Measurements from ENCODE around the gene DCTN2.
"Not testable (repeated sequence)": the region's sequence is repeated elsewhere in the genome, so short reads cannot be mapped to it uniquely, and the experiment has no call there.

The DCTN2 gene

GRCh38 chr12:57546438-57547287, at the start of gene DCTN2:
Gene DCTN2, minus strand, starts transcription at chr12:57547192. Its CDS starts 129 bp downstream, at chr12:57547063.
- FAIRE-seq: no peak

GRCh38 chr12:57593187-57593586, 46.2 kb upstream of the DCTN2 start:
- FAIRE-seq: no peak

GRCh38 chr12:57592551-57593165, 45.7 kb upstream of the DCTN2 start:
- no peak for FAIRE-seq

DNA sequence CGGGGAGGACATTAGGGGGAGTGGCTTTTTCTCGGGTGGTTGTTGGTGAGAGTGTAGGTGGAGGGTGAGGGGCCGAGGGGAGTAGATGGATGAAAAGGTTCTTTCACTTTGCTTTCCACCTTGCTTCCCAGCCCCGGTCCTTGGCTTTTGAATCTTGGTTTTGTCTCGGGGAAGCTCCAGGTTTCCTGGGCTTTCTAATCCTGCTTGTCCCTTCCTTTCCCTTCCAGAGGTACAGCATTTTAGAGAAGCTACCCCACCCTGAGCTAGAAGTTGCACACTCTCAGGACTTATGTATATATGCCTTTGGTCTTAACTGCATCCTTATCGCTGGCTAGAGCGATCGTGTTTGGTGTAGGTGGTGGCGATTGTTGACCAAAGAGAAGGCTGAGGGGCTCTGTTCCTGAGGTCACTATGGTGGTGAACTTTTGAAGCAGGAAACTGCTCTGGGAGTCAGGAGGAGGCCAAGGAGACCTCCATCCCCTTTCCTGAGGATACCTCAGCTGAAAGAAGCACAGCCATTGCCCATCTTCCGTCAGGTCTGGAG, 44.9 kb upstream of the DCTN2 start:
- no peak for FAIRE-seq

DNA sequence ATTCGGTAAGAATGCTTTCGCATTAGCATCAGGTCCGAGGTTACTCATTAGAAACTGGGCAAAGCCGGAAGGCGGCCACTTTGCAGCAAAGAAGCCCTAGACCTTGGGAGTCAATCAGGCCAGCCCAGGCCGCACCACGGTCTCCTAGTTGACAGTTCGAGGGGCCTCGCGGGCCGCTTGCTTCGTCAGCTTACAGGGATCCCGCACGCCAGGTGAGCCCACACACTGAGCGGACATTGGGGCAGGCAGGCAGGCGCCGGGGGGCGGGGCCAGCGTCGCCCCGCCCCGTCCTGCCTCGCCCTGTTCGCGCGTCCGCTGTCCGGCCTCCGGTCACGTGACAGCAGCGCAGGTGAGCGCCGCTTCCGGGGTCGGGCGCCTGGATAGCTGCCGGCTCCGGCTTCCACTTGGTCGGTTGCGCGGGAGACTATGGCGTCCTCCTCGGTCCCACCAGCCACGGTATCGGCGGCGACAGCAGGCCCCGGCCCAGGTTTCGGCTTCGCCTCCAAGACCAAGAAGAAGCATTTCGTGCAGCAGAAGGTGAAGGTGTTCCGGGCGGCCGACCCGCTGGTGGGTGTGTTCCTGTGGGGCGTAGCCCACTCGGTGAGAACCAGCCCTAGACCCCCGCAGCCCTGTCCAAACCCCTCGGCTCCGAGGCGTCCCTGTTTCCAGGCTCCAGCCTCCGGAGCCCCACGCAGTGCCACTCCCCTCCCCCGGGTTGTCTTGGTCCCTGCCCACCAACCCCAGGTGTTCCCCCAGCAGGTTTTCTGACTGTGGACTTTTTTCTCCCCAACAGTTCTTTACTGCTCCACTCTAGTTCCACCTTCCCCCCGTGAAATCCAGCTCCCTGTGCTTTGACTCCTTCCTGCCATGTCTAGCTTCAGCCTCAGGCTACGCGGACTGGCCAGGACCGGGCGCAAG, 44.1 kb upstream of the DCTN2 start, which contains the start of gene PIP4K2C:
PIP4K2C (plus strand) TSS at position 329 of the 918 bp plus-strand sequence; CDS start at position 427, 98 bp downstream.
- no peak for FAIRE-seq

- FAIRE-seq: no peak
Measured at GRCh38 chr12:57590479-57590863, 43.5 kb upstream of the DCTN2 start.

- FAIRE-seq: not testable (repeated sequence)
Measured at GRCh38 chr12:57588951-57589610, 42.1 kb upstream of the DCTN2 start.

- FAIRE-seq: no peak
Measured at GRCh38 chr12:57586832-57587429, 39.9 kb upstream of the DCTN2 start.

DNA sequence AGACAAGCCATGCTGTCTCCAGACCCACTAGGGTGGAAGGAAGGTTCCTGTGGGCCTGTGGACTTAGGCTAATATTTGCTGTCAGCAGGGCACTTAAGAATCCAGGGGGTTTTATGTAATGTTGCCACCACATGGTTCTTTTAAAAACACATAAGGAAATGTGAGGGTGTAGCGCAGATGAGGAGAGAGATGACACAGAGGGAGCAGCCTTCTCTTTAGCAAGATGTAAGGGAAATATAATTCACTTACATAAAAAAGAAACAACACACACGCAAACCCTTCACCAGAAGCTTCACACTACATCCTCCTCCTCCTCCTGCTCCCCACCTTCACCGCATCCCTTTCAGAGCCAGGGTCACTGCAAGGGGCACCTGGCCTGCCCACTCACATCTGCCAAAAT, 39.1 kb upstream of the DCTN2 start:
- no peak for FAIRE-seq

- FAIRE-seq: no peak
Measured at GRCh38 chr12:57585156-57585555, 38.2 kb upstream of the DCTN2 start.

DNA sequence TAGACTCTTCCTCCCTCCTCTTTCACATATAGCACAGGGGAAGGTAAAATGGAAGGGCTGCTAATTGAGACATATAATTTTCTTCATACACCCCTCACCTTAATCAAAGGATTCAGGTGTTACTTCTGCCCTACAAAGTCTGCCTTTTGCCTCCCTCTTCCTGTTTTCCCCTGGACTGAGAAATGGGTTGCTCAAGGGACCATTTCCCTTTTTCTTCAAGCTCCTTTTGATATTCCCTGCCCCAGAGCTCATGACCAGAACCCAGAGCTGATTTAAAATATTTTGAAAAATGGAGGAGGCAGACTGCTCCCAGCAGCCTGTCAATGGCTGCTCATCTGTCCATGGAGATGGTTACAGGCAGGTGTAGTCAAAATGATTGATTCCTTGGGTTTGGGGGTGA, 37.7 kb upstream of the DCTN2 start:
- no peak for FAIRE-seq

DNA sequence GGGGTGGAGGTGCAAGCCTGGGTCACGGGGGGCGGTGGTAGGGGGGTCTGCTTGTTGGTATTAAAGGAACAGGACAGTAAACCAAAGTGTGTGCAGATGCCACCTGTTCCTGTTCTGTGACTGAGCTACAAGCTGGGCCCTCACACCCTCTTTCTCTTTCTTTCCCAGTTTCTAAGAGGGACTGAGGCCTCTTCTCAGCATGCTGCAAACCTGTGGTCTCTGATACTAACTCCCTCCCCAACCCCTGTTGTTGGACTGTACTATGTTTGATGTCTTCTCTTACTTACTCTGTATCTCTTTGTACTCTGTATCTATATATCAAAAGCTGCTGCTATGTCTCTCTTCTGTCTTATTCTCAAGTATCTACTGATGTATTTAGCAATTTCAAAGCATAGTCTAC, 37.1 kb upstream of the DCTN2 start:
- no peak for FAIRE-seq

DNA sequence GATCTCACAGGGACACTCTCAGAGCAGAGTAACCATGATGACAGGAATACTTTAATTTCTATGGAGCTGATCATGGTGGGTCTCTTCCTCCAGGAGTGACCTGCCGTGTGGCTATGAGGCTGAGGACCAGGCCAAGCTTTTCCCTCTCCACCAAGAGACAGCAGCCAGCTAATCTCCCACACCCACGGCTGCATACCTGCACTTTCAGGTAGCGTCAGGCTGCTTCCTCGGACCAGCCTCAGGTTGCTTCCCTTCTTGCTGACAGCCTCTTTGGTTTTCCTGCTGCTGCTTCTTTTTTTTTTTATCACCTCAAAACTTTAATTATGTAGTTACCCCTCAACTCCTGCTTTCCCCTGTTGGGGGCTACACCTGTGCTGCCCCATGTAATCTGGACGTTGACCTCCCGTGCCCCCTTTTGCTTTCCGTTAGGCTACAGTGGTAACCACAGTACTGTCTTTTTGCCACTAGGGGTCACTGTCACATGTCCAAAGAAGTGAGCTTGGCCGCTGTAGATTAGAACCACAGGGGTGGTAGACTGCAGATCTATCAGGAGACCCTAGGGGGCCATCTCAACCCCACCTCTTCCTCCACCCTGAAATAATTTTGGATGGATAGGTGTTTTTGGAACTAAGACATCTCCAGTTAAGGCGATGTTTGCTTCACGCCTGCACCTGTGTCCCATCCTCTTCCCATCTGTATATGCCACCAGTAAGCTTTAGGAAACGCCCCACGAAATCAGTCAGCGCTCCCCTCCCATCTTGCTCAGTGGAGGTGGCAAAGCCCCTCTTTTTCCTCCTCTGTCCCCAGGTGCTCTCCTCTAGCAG, 36.2 kb upstream of the DCTN2 start:
- no peak for FAIRE-seq

DNA sequence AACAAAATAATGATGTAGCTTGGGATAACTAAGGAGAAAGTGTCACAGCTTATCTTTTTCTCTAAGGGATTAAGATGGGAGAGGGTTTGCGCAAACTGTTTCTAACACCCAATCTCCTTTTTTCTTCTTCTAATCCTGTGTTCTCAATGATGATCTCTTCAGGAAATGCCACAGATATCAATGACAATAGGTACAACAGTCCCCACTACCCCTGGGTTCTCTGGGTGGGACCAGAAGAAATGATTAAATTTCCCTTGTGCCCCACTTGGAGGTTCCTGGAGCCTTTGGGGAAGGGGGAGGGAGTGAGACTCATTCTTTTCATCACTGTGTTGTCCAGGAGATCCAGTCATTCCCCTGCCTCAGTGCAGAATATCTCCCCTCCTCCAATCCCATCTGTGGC, 35.4 kb upstream of the DCTN2 start:
- FAIRE-seq: no peak

DNA sequence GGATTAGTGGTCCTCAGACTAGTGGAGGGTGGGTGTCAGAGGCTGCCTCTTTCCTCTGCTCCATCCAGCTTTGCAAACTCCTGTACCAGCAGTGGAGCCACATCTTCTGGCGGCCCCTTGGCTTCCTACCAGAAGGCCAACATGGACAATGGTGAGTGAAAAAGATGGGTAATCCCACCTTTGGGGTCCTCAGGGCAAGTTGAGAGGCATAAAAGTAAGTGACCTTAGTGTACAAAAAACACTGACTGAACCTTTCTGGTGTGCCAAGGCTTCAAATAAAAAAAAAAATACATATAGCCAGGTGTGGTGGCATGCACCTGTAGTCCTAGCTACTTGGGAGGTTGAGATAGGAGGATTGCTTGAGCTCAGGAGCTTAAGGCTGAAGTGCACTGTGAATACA, 34.8 kb upstream of the DCTN2 start:
- FAIRE-seq: no peak

GRCh38 chr12:57580466-57580795, 33.4 kb upstream of the DCTN2 start:
- no peak for FAIRE-seq

DNA sequence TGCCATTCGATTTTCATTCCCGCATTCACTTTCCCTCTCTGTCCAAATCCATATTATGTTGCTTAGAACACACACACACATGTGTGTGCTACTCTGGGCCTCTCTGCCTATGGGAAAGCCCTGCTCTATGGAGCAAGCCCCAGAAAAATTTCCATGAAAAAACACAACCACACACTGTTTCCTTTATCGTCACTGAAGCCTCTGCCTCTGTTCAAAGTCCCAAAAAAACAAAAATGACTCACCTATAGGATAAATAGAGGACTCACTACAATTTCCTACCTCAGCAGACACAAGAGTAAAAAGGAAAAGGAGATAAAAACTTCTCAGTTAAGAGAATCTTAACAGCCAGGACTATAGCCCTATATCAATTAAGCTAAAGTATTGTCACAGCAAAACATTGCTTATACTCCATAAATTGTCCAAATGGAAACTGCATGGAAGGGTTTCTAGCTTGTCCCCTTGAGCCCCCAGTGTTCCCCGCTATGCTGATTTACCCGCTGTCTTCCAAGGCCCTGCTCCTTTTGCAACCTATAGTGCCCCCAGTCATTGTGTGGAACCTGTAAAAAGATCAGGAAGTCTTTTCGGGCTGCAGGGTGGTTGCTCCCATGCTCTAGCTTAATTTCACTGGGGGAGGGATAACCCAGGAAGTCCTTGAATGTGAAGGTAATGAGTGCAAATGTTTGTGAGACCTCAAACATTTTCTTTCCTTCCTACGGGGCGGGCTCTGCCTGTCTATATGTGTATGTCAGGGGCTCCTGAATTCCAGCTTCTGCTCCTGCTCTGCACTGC, 32.9 kb upstream of the DCTN2 start:
- no peak for FAIRE-seq

GRCh38 chr12:57579011-57579410, 32.0 kb upstream of the DCTN2 start:
- FAIRE-seq: no peak

DNA sequence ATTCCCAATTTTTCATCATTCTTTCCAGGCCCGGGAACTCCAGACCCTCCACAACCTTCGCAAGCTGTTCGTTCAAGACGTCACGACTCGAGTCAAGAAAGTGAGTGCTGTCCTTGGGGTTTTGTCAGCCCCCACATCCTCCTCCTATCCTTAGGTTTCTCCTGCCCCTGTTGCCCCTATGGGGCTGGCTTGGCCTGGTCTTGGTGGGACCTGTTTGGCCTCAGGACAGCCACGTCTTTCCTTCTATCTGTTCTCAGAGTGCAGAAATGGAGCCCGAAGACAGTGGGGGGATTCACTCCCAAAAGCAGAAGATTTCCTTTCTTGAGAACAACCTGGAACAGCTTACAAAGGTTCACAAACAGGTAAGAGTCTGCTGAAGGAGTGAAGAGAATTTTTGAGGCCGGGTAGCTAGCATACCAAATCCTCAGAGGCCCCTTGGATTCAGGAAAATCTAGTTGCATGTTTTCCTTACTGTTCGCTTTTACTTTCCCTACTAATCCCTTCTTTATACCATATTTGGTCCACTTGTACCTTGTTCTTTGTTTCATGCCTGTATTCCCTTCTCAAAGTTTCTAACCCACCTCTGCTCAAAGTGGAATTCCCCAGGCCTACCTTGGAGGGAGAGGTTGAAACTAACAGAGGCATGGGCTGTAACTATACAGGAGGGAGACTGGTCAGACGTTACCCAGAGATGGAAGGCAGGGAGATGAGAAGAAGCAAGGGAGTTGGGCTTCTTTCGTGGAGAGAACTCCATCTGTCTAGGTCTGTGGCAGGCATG, 31.2 kb upstream of the DCTN2 start:
- no peak for FAIRE-seq

Data from TTC549 (cell line).